T-cell (primary cell): Measurements from ENCODE around the gene CCDC134. TPM values are rescaled to one million over a fixed set of nuclear protein-coding genes. Genes with fewer than 3 reads are reported as not detected.

Experiments used
- ATAC-seq, 4 experiments: fragments of 200-7000 bp in 3 of 4; fragments of 150-1000 bp in 1 of 4; cut with Tn5 transposase; replicated peaks in 1 of 4; 1 replicate in 3 of 4; 2 replicates in 1 of 4; pipeline ENCODE4 v1.10.0; 2021; ENCODE audit warnings: moderate library complexity in 3 of 4, mild to moderate bottlenecking in 2 of 4, moderate number of reproducible peaks in 1 of 4
- CTCF ChIA-PET, 2 donors: fragments of 300-600 bp; sonication (Branson Sonifier 250); formaldehyde crosslinking; loops; one replicate each; lab custom pipeline; 2022; ENCODE audit warnings: antibody characterized with exemption in 2 of 2; lab: Charles Lee
- POLR2A ChIA-PET, 2 donors: fragments of 300-600 bp; sonication (Branson Sonifier 250); formaldehyde crosslinking; loops; one replicate each; lab custom pipeline; 2022; ENCODE audit warnings: antibody characterized with exemption in 2 of 2; lab: Charles Lee
- DNase-seq, 35 experiments: peaks; one replicate each; pipeline versions ENCODE4 v3.0.0 to v3.0.0-alpha.2; 2013 to 2023
- H3K27ac ChIP-seq: one replicate; pipeline ENCODE4 v1.5.1; 2013; ENCODE audit warnings: low read length
- H3K27me3 ChIP-seq, 2 experiments: replicated peaks in 1 of 2; 1 replicate in 1 of 2; 2 replicates in 1 of 2; pipeline versions ENCODE4 v1.6.1 to v1.7.0; 2013; ENCODE audit warnings: low read length in 1 of 2, mixed read lengths in 1 of 2; ENCODE audit not compliant: control insufficient read depth in 2 of 2, insufficient read depth in 2 of 2; ENCODE audit errors: extremely low read depth in 1 of 2
- H3K36me3 ChIP-seq, 2 donors: 1 replicate in 1 of 2; 2 replicates in 1 of 2; pipeline versions ENCODE4 v1.6.1 to v1.7.0; 2013; ENCODE audit warnings: low read length in 1 of 2; ENCODE audit not compliant: control insufficient read depth in 2 of 2, insufficient read depth in 1 of 2; ENCODE audit errors: extremely low read depth in 1 of 2
- H3K4me1 ChIP-seq, 2 experiments: 1 replicate in 1 of 2; 2 replicates in 1 of 2; pipeline versions ENCODE4 v1.6.1 to v1.7.0; 2013; ENCODE audit warnings: low read length in 2 of 2, mixed read lengths in 1 of 2; ENCODE audit not compliant: insufficient read depth in 2 of 2, control insufficient read depth in 1 of 2; ENCODE audit errors: extremely low read depth in 1 of 2
- H3K4me3 ChIP-seq, 2 donors: 1 replicate in 1 of 2; 2 replicates in 1 of 2; pipeline versions ENCODE4 v1.5.1 to v1.7.0; 2013; ENCODE audit warnings: mild to moderate bottlenecking in 2 of 2, low read length in 1 of 2, moderate library complexity in 1 of 2; ENCODE audit not compliant: control insufficient read depth in 1 of 2; ENCODE audit errors: extremely low read depth in 1 of 2
- H3K9me3 ChIP-seq: 2 replicates; pipeline ENCODE4 v1.7.0; 2013
- H3K27ac Mint-ChIP-seq, 2 donors: one replicate each; pipeline ENCODE4 v1.8.0; 2020 to 2021; ENCODE audit warnings: mild to moderate bottlenecking in 2 of 2, mixed read lengths in 2 of 2
- H3K27me3 Mint-ChIP-seq, 2 donors: one replicate each; pipeline ENCODE4 v1.8.0; 2021 to 2022; ENCODE audit warnings: mixed read lengths in 2 of 2
- H3K36me3 Mint-ChIP-seq: one replicate; pipeline ENCODE4 v1.8.0; 2021; ENCODE audit warnings: mixed read lengths
- H3K4me1 Mint-ChIP-seq, 3 donors: one replicate each; pipeline ENCODE4 v1.8.0; 2020 to 2022; ENCODE audit warnings: mixed read lengths in 3 of 3, mild to moderate bottlenecking in 1 of 3
- H3K4me3 Mint-ChIP-seq, 3 donors: one replicate each; pipeline ENCODE4 v1.8.0; 2020 to 2022; ENCODE audit warnings: mild to moderate bottlenecking in 3 of 3, mixed read lengths in 3 of 3, moderate library complexity in 3 of 3
- H3K9me3 Mint-ChIP-seq, 3 donors: one replicate each; pipeline ENCODE4 v1.8.0; 2020 to 2022; ENCODE audit warnings: mixed read lengths in 3 of 3
- WGBS: methylation state at CpG from one replicate; pipeline ENCODE4 v1.1.5; 2013; ENCODE audit warnings: missing lambda C conversion rate; ENCODE audit not compliant: insufficient coverage; 5-methylcytosine and 5-hydroxymethylcytosine counted together
- total RNA-seq, 35 experiments: library from RNA in 6 of 35; stranded (reverse) in 6 of 35; fragments of 120-200 nt in 1 of 35; gene quantifications; one replicate each; pipeline versions ENCODE4 v1.2.1 to v1.2.4 and lab custom pipeline; 2013 to 2026

The CCDC134 gene
- total RNA-seq, 5 donors from 2014 or later (not counting 1 experiment from before 2014, with no cell fraction given) = 14.4 to 21.7 (median 16.7) TPM

- DNase-seq (no peak), ATAC-seq (no peak)
- peaks cover 35% of the 10 kb centered on the region for H3K36me3 Mint-ChIP-seq
- no peak overlapping the region for H3K4me3 ChIP-seq
- no peaks in the 10 kb centered on the region for H3K9me3 Mint-ChIP-seq
- H3K4me1 ChIP-seq = no peaks in the 10 kb centered on the region
- H3K9me3 ChIP-seq = no peaks in the 10 kb centered on the region
- H3K27ac ChIP-seq = no peak overlapping the region
- H3K27ac Mint-ChIP-seq = peak overlapping the region in 1 of 2 donors; percentile 34
- ChIA-PET CTCF (no interaction called here), POLR2A (no interaction called here)
- H3K36me3 ChIP-seq = peaks cover 0 to 59% of the 10 kb centered on the region in 2 donors
- H3K4me3 Mint-ChIP-seq = no peak overlapping the region
- no peaks in the 10 kb centered on the region for H3K27me3 Mint-ChIP-seq
- no peaks in the 10 kb centered on the region for H3K27me3 ChIP-seq
- 100% methylated on average over 1 of the region's 1 CpG for WGBS
- no peaks in the 10 kb centered on the region for H3K4me1 Mint-ChIP-seq
These were observed 15.8 kb downstream of the CCDC134 start for GRCh38 chr22:41816241-41816640.

GRCh38 chr22:41816871-41817270 lies 16.4 kb downstream of the CCDC134 start:
- POLR2A ChIA-PET = no interaction called here
- WGBS = 92% methylated on average over 2 of the region's 2 CpGs

GRCh38 chr22:41818011-41818410 lies 17.5 kb downstream of the CCDC134 start:
- H3K36me3 ChIP-seq = peaks cover 0 to 49% of the 10 kb centered on the region in 2 donors
- Mint-ChIP-seq H3K4me3 (no peak overlapping the region), H3K27ac (peak overlapping the region in 1 of 2 donors; percentile 44), H3K27me3 (no peaks in the 10 kb centered on the region), H3K4me1 (peaks cover 10 to 16% (median 12%) of the 10 kb centered on the region in 3 donors), H3K36me3 (peaks cover 31% of the 10 kb centered on the region), H3K9me3 (no peaks in the 10 kb centered on the region)
- DNase-seq (no peak), ATAC-seq (no peak)
- H3K27me3 ChIP-seq = no peaks in the 10 kb centered on the region
- 86% methylated on average over 5 of the region's 5 CpGs for WGBS
- H3K4me1 ChIP-seq = peaks cover 0 to 4% of the 10 kb centered on the region in 2 experiments
- H3K4me3 ChIP-seq = no peak overlapping the region
- POLR2A ChIA-PET = no interaction called here
- no peak overlapping the region for H3K27ac ChIP-seq
- CTCF ChIA-PET = interaction anchor here in 1 of 2 donors (0.6 kb wide), 1 partner anchor 35 kb away, joined by 5 read pairs; no protein-coding TSS in a partner anchor
- H3K9me3 ChIP-seq = no peaks in the 10 kb centered on the region

More at GRCh38 chr22:41816871-41817270, 16.4 kb downstream of the CCDC134 start:
- Mint-ChIP-seq H3K4me1 (peaks cover 0 to 5% (median 1%) of the 10 kb centered on the region in 3 donors), H3K27ac (no peak overlapping the region), H3K27me3 (no peaks in the 10 kb centered on the region), H3K9me3 (no peaks in the 10 kb centered on the region), H3K36me3 (peaks cover 35% of the 10 kb centered on the region), H3K4me3 (no peak overlapping the region)
- Histone ChIP-seq H3K4me3 (no peak overlapping the region), H3K27me3 (no peaks in the 10 kb centered on the region), H3K9me3 (no peaks in the 10 kb centered on the region), H3K36me3 (peaks cover 0 to 54% of the 10 kb centered on the region in 2 donors), H3K27ac (no peak overlapping the region), H3K4me1 (no peaks in the 10 kb centered on the region)
- CTCF ChIA-PET = no interaction called here
- DNase-seq = no peak
- ATAC-seq = no peak

- no peaks in the 10 kb centered on the region for H3K27me3 ChIP-seq
- ChIA-PET POLR2A (no interaction called here), CTCF (interaction anchor here in 1 of 2 donors (0.6 kb wide), 1 partner anchor 34 kb away, joined by 5 read pairs; no protein-coding TSS in a partner anchor)
- ATAC-seq (no peak), DNase-seq (no peak)
- Mint-ChIP-seq H3K27ac (no peak overlapping the region), H3K36me3 (peaks cover 25% of the 10 kb centered on the region), H3K4me3 (no peak overlapping the region), H3K9me3 (no peaks in the 10 kb centered on the region), H3K27me3 (no peaks in the 10 kb centered on the region), H3K4me1 (peaks cover 11 to 17% (median 14%) of the 10 kb centered on the region in 3 donors)
- peaks cover 0 to 45% of the 10 kb centered on the region in 2 donors for H3K36me3 ChIP-seq
- H3K4me1 ChIP-seq = peaks cover 0 to 4% of the 10 kb centered on the region in 2 experiments
- no peaks in the 10 kb centered on the region for H3K9me3 ChIP-seq
- 88% methylated on average over 5 of the region's 6 CpGs for WGBS
- H3K27ac ChIP-seq = no peak overlapping the region
- H3K4me3 ChIP-seq = no peak overlapping the region
These were observed 18.1 kb downstream of the CCDC134 start for GRCh38 chr22:41818596-41818995.

- Mint-ChIP-seq H3K4me1 (peaks cover 11 to 17% (median 14%) of the 10 kb centered on the region in 3 donors), H3K36me3 (peaks cover 30% of the 10 kb centered on the region), H3K9me3 (no peaks in the 10 kb centered on the region), H3K27me3 (no peaks in the 10 kb centered on the region), H3K27ac (no peak overlapping the region), H3K4me3 (no peak overlapping the region)
- Histone ChIP-seq H3K36me3 (peaks cover 0 to 48% of the 10 kb centered on the region in 2 donors), H3K4me1 (peaks cover 0 to 4% of the 10 kb centered on the region in 2 experiments), H3K27ac (no peak overlapping the region), H3K27me3 (no peaks in the 10 kb centered on the region), H3K4me3 (no peak overlapping the region), H3K9me3 (no peaks in the 10 kb centered on the region)
- ChIA-PET POLR2A (no interaction called here), CTCF (no interaction called here)
- 92% methylated on average over 2 of the region's 4 CpGs for WGBS
- no peak for ATAC-seq
- no peak for DNase-seq
These were observed 18.8 kb downstream of the CCDC134 start for GRCh38 chr22:41819257-41819656.

GRCh38 chr22:41820447-41820846 lies 20.0 kb downstream of the CCDC134 start:
- ATAC-seq (no peak), DNase-seq (no peak)
- POLR2A ChIA-PET = no interaction called here
- Histone ChIP-seq H3K27me3 (no peaks in the 10 kb centered on the region), H3K4me3 (no peak overlapping the region), H3K4me1 (peaks cover 0 to 4% of the 10 kb centered on the region in 2 experiments), H3K36me3 (peaks cover 0 to 43% of the 10 kb centered on the region in 2 donors), H3K27ac (no peak overlapping the region), H3K9me3 (no peaks in the 10 kb centered on the region)
- no peak overlapping the region for H3K4me3 Mint-ChIP-seq
- H3K4me1 Mint-ChIP-seq = peaks cover 11 to 17% (median 14%) of the 10 kb centered on the region in 3 donors
- H3K27ac Mint-ChIP-seq = no peak overlapping the region
- no peaks in the 10 kb centered on the region for H3K9me3 Mint-ChIP-seq
- H3K36me3 Mint-ChIP-seq = peaks cover 29% of the 10 kb centered on the region
- 89% methylated on average over 5 of the region's 5 CpGs for WGBS
- CTCF ChIA-PET = interaction anchor here in 1 of 2 donors (0.6 to 1.3 kb wide), 2 partner anchors 37 to 118 kb away, joined by 5 read pairs; no protein-coding TSS in a partner anchor
- H3K27me3 Mint-ChIP-seq = no peaks in the 10 kb centered on the region
